Trophoblast cell (in vitro differentiated cells and primary cell): ENCODE measurements around the gene TRIM67.

Experiments used
- DNase-seq, 2 donors: peaks; one replicate each; pipeline ENCODE4 v3.0.0-alpha.2; 2016
- H2AFZ ChIP-seq: 2 replicates; pipeline ENCODE4 v1.6.1; 2013; ENCODE audit warnings: low read length, moderate library complexity, mild to moderate bottlenecking; ENCODE audit not compliant: insufficient read depth, poor library complexity
- H2AK5ac ChIP-seq: 2 replicates; pipeline ENCODE4 v1.6.1; 2013; ENCODE audit warnings: mild to moderate bottlenecking, low read length
- H2BK120ac ChIP-seq: 2 replicates; pipeline ENCODE4 v1.6.1; 2013; ENCODE audit warnings: low read length, mild to moderate bottlenecking, moderate library complexity; ENCODE audit not compliant: insufficient read depth, poor library complexity
- H2BK12ac ChIP-seq: 2 replicates; pipeline ENCODE4 v1.6.1; 2013; ENCODE audit warnings: mild to moderate bottlenecking, low read length, moderate library complexity
- H2BK5ac ChIP-seq: 2 replicates; pipeline ENCODE4 v1.6.1; 2013; ENCODE audit warnings: low read length, low read depth, moderate library complexity, mild to moderate bottlenecking; ENCODE audit not compliant: poor library complexity
- H3K14ac ChIP-seq: 2 replicates; pipeline ENCODE4 v1.6.1; 2013; ENCODE audit warnings: mild to moderate bottlenecking, low read length
- H3K18ac ChIP-seq: 2 replicates; pipeline ENCODE4 v1.6.1; 2013; ENCODE audit warnings: mild to moderate bottlenecking, low read length
- H3K23ac ChIP-seq: 2 replicates; pipeline ENCODE4 v1.6.1; 2013; ENCODE audit warnings: low read length
- H3K27ac ChIP-seq: 2 replicates; pipeline ENCODE4 v1.5.1; 2013; ENCODE audit warnings: low read depth, mild to moderate bottlenecking, inconsistent platforms, low read length, moderate library complexity
- H3K27me3 ChIP-seq: 2 replicates; pipeline ENCODE4 v1.6.1; 2013; ENCODE audit warnings: inconsistent platforms, mild to moderate bottlenecking, low read length, moderate library complexity; ENCODE audit not compliant: insufficient read depth
- H3K36me3 ChIP-seq, 2 experiments: 1 replicate in 1 of 2; 2 replicates in 1 of 2; pipeline ENCODE4 v1.6.1; 2013; ENCODE audit warnings: low read length in 2 of 2, mild to moderate bottlenecking in 2 of 2, moderate library complexity in 1 of 2; ENCODE audit not compliant: insufficient read depth in 2 of 2, control insufficient read depth in 1 of 2
- H3K4ac ChIP-seq: 2 replicates; pipeline ENCODE4 v1.6.1; 2013; ENCODE audit warnings: low read depth, mild to moderate bottlenecking, low read length, moderate library complexity
- H3K4me1 ChIP-seq, 2 experiments: 1 replicate in 1 of 2; 2 replicates in 1 of 2; pipeline ENCODE4 v1.6.1; 2013; ENCODE audit warnings: low read length in 2 of 2, mild to moderate bottlenecking in 2 of 2, moderate library complexity in 1 of 2; ENCODE audit not compliant: insufficient read depth in 2 of 2, control insufficient read depth in 1 of 2
- H3K4me2 ChIP-seq: 2 replicates; pipeline ENCODE4 v1.6.1; 2013; ENCODE audit warnings: inconsistent platforms, mild to moderate bottlenecking, low read length, moderate library complexity
- H3K4me3 ChIP-seq: 2 replicates; pipeline ENCODE4 v1.5.1; 2013; ENCODE audit warnings: mild to moderate bottlenecking, low read depth, low read length, inconsistent platforms
- H3K79me1 ChIP-seq: one replicate; pipeline ENCODE4 v1.6.1; 2013; ENCODE audit warnings: low read length
- H3K79me2 ChIP-seq: 2 replicates; pipeline ENCODE4 v1.6.1; 2013; ENCODE audit warnings: low read length, mild to moderate bottlenecking; ENCODE audit not compliant: control insufficient read depth, insufficient read depth, poor library complexity
- H3K9ac ChIP-seq: 2 replicates; pipeline ENCODE4 v1.6.1; 2013; ENCODE audit warnings: mild to moderate bottlenecking, low read length
- H3K9me3 ChIP-seq: 2 replicates; pipeline ENCODE4 v1.6.1; 2013; ENCODE audit warnings: low read depth, mild to moderate bottlenecking, control low read depth, inconsistent platforms, low read length; ENCODE audit not compliant: insufficient read depth
- H4K12ac ChIP-seq: 2 replicates; pipeline ENCODE4 v1.6.1; 2013; ENCODE audit warnings: low read depth, mild to moderate bottlenecking, low read length, moderate library complexity
- H4K8ac ChIP-seq: 2 replicates; pipeline ENCODE4 v1.6.1; 2013; ENCODE audit warnings: low read depth, mild to moderate bottlenecking, low read length, moderate library complexity
- H4K91ac ChIP-seq: one replicate; pipeline ENCODE4 v1.6.1; 2013; ENCODE audit warnings: low read depth, mild to moderate bottlenecking, low read length, moderate library complexity
- WGBS: extraction: QIAGEN DNeasy Blood & Tissue Kit; methylation state at CpG from one replicate; pipeline ENCODE4 v1.1.7; 2013; ENCODE audit warnings: missing lambda C conversion rate; ENCODE audit not compliant: insufficient read length, insufficient coverage; ENCODE audit errors: extremely low coverage; 5-methylcytosine and 5-hydroxymethylcytosine counted together

The TRIM67 gene

GRCh38 chr1:231200388-231201031, 38.7 kb downstream of the TRIM67 start:
- no peaks in the 10 kb centered on the region for H3K79me1 ChIP-seq
- H3K9me3 ChIP-seq = peaks cover 1% of the 10 kb centered on the region
- H2AK5ac ChIP-seq = no peak overlapping the region
- no peak overlapping the region for H3K18ac ChIP-seq
- no peak overlapping the region for H4K8ac ChIP-seq
- no peak overlapping the region for H3K4ac ChIP-seq
- no peaks in the 10 kb centered on the region for H3K4me1 ChIP-seq
- no peak overlapping the region for H2BK5ac ChIP-seq
- H3K36me3 ChIP-seq = no peaks in the 10 kb centered on the region
- WGBS = no CpG with 5 or more reads among the region's 8 CpGs
- H2AFZ ChIP-seq = no peak overlapping the region
- H3K23ac ChIP-seq = no peak overlapping the region
- H3K14ac ChIP-seq = no peak overlapping the region
- no peak overlapping the region for H3K27ac ChIP-seq
- H3K27me3 ChIP-seq = peaks cover 2% of the 10 kb centered on the region
- no peak overlapping the region for H4K91ac ChIP-seq
- H3K79me2 ChIP-seq = no peaks in the 10 kb centered on the region
- DNase-seq = peak in 1 of 2 donors; percentile 46
- H2BK12ac ChIP-seq = no peak overlapping the region
- H3K4me3 ChIP-seq = no peak overlapping the region
- no peak overlapping the region for H4K12ac ChIP-seq
- H3K9ac ChIP-seq = no peak overlapping the region
- no peak overlapping the region for H3K4me2 ChIP-seq
- no peak overlapping the region for H2BK120ac ChIP-seq

DNA sequence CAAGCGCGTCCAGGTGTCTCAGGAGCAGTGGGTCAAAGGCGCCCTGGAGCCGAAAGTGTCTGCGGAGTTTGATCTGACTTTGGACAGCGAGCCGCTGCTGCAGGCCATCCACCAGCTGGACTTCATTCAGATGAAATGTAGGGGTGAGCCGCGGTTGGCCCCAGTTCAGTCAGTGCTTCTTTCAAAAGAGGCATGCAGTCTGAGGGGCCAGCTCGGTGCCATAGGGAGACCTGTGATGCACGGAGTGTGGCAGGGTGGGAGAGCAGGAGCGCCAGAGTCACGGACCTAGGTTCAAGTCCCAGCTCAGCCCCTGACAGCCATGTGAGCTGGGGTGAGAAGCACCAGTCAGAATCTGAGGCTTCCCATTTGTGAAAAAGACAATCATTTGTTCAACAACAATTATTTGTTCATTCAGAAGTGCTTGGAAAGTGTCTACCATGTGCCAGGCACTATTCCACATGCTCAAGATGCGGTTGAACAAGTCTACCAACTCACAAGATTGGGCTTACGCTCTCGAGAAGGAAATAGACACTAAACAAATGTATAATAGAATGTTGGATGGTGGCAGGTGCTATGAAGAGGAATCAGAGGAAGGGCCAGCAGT, 39.6 kb downstream of the TRIM67 start:
- Histone ChIP-seq H4K8ac (no peak overlapping the region), H3K79me2 (no peaks in the 10 kb centered on the region), H2AFZ (no peak overlapping the region), H3K4me2 (no peak overlapping the region), H2BK5ac (no peak overlapping the region), H2BK120ac (no peak overlapping the region), H3K18ac (no peak overlapping the region), H3K14ac (no peak overlapping the region), H3K27me3 (peaks cover 2% of the 10 kb centered on the region), H3K4ac (no peak overlapping the region), H3K4me3 (no peak overlapping the region), H3K9me3 (peaks cover 1% of the 10 kb centered on the region), H3K23ac (no peak overlapping the region), H2AK5ac (no peak overlapping the region), H4K91ac (no peak overlapping the region), H3K9ac (no peak overlapping the region), H3K36me3 (no peaks in the 10 kb centered on the region), H3K27ac (no peak overlapping the region), H2BK12ac (no peak overlapping the region), H3K79me1 (no peaks in the 10 kb centered on the region), H3K4me1 (no peaks in the 10 kb centered on the region), H4K12ac (no peak overlapping the region)
- WGBS = no CpG with 5 or more reads among the region's 16 CpGs
- no peak for DNase-seq

DNA sequence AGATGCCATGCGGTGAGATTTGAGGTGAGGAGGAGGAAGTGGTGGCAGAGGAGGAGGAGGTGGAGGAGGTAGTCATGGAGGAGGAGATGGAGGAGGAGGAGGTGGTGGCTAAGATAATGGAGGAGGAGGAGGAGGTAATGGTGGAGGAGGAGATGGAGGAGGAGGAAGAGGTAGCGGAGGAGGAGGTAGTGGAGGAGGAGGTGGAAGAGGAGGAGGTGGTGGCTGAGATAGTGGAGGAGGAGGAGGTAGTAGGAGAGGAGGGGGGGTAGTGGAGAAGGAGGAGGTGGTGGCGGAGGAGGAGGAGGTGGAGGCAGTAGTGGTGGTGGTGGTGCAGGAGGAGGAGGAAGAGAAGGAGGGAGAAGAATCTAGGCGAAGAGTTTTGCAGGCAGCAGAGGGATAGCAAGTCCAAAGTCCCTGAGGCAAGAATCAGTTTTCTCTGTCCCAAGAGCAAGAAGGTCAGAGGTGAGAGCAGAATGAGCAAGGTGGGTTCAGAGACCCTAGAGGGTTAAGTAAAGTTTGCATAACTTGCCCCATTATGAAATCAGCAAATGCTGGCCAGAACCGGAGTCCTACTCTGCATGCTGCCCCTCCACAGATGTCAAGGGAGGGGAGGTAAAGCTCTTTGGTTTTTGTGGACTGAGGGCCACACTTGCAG, 40.2 kb downstream of the TRIM67 start:
- Histone ChIP-seq H2AFZ (no peak overlapping the region), H3K9me3 (peaks cover 1% of the 10 kb centered on the region), H2AK5ac (no peak overlapping the region), H3K4me3 (no peak overlapping the region), H2BK5ac (no peak overlapping the region), H3K79me1 (no peaks in the 10 kb centered on the region), H4K8ac (no peak overlapping the region), H3K14ac (no peak overlapping the region), H3K4ac (no peak overlapping the region), H3K79me2 (no peaks in the 10 kb centered on the region), H3K23ac (no peak overlapping the region), H3K27ac (no peak overlapping the region), H3K36me3 (no peaks in the 10 kb centered on the region), H3K4me1 (no peaks in the 10 kb centered on the region), H3K4me2 (no peak overlapping the region), H4K91ac (no peak overlapping the region), H2BK12ac (no peak overlapping the region), H3K9ac (no peak overlapping the region), H4K12ac (no peak overlapping the region), H3K27me3 (peaks cover 2% of the 10 kb centered on the region), H2BK120ac (no peak overlapping the region), H3K18ac (no peak overlapping the region)
- DNase-seq = no peak
- 100% methylated on average over 1 of the region's 5 CpGs for WGBS

GRCh38 chr1:231203259-231204057, 41.6 kb downstream of the TRIM67 start:
- H3K4ac ChIP-seq = no peak overlapping the region
- no peak overlapping the region for H4K12ac ChIP-seq
- H2BK5ac ChIP-seq = no peak overlapping the region
- H2BK12ac ChIP-seq = no peak overlapping the region
- DNase-seq = no peak
- no peak overlapping the region for H3K18ac ChIP-seq
- no peak overlapping the region for H4K91ac ChIP-seq
- no peak overlapping the region for H3K9ac ChIP-seq
- H3K23ac ChIP-seq = no peak overlapping the region
- H3K4me2 ChIP-seq = no peak overlapping the region
- no peaks in the 10 kb centered on the region for H3K79me1 ChIP-seq
- no peaks in the 10 kb centered on the region for H3K36me3 ChIP-seq
- no peak overlapping the region for H3K27ac ChIP-seq
- no peak overlapping the region for H4K8ac ChIP-seq
- no peak overlapping the region for H2AK5ac ChIP-seq
- H3K4me1 ChIP-seq = no peaks in the 10 kb centered on the region
- H3K9me3 ChIP-seq = peaks cover 1% of the 10 kb centered on the region
- H3K27me3 ChIP-seq = peaks cover 2% of the 10 kb centered on the region
- no CpG with 5 or more reads among the region's 21 CpGs for WGBS
- no peaks in the 10 kb centered on the region for H3K79me2 ChIP-seq
- H3K4me3 ChIP-seq = no peak overlapping the region
- no peak overlapping the region for H3K14ac ChIP-seq
- H2AFZ ChIP-seq = no peak overlapping the region
- no peak overlapping the region for H2BK120ac ChIP-seq
